Rectal smooth muscle tissue (tissue), 1 donor: ENCODE data around the gene GPHN.
"Not testable (repeated sequence)": the region's sequence is repeated elsewhere in the genome, so short reads cannot be mapped to it uniquely, and the experiment has no call there.

ENCODE experiments used
- H3K27ac ChIP-seq: one replicate; pipeline ENCODE4 v1.7.0; 2013; ENCODE audit warnings: low read depth, low read length, inconsistent platforms
- H3K27me3 ChIP-seq: one replicate; pipeline ENCODE4 v1.7.0; 2013; ENCODE audit warnings: low read length; ENCODE audit not compliant: control insufficient read depth, insufficient read depth
- H3K36me3 ChIP-seq: one replicate; pipeline ENCODE4 v1.7.0; 2013; ENCODE audit warnings: low read length; ENCODE audit not compliant: control insufficient read depth, insufficient read depth
- H3K4me1 ChIP-seq: one replicate; pipeline ENCODE4 v1.7.0; 2013; ENCODE audit warnings: low read length; ENCODE audit not compliant: control insufficient read depth, insufficient read depth
- H3K4me3 ChIP-seq: one replicate; pipeline ENCODE4 v1.7.0; 2013; ENCODE audit warnings: low read length
- H3K9ac ChIP-seq: one replicate; pipeline ENCODE4 v1.7.0; 2013; ENCODE audit warnings: low read length

GPHN gene

DNA sequence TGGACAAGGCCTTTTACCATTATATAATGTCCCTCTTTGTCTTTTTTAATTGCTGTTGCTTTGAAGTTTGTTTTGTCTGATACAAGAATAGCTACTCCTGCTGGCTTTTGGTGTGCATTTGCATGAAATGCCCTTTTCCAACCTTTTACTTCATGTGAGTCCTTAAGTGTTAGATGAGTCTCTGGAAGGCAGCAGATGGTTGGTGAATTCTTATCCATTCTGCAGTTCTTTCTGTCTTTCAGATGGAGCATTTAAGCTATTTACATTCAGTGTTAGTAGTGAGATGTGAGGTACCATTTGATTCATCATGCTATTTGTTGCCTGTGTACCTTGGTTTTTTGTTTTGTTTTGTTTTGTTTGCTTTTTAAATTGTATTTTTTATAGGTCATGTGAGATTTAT lies 208.3 kb downstream of the GPHN start:
- H3K27me3 ChIP-seq: no peaks in the 10 kb centered on the region
- H3K27ac ChIP-seq: no peak overlapping the region
- no peaks in the 10 kb centered on the region for H3K4me1 ChIP-seq
- H3K4me3 ChIP-seq: no peak overlapping the region
- no peak overlapping the region for H3K9ac ChIP-seq
- no peaks in the 10 kb centered on the region for H3K36me3 ChIP-seq

DNA sequence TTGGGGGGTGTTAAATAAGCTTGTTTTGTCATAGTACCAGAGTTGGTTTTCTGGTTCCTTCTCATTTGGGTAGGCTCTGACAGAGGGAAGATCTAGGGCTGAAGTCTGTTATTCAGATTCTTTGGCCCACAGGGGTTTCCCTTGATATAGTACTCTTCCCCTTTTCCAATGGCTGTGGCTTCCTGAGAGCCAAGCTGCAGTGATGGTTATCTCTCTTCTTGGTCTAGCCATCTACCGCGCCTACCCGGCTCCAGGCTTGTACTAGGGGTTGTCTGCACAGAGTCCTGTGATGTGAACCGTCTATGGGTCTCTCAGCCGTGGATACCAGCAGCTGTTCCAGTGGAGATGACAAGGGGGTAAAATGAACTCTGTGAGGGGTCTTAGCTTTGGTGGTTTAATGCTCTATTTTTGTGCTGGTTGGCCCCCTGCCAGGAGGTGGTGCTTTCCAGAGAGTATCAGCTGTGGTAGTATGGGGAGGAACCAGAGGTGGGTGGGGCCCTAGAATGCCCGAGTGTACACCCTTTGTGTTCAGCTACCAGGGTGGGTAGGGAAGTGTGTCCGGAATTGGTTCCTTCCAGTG lies 209.7 kb downstream of the GPHN start:
- Histone ChIP-seq H3K4me3 (no peak overlapping the region), H3K27me3 (no peaks in the 10 kb centered on the region), H3K27ac (no peak overlapping the region), H3K9ac (no peak overlapping the region), H3K4me1 (no peaks in the 10 kb centered on the region), H3K36me3 (no peaks in the 10 kb centered on the region)

DNA sequence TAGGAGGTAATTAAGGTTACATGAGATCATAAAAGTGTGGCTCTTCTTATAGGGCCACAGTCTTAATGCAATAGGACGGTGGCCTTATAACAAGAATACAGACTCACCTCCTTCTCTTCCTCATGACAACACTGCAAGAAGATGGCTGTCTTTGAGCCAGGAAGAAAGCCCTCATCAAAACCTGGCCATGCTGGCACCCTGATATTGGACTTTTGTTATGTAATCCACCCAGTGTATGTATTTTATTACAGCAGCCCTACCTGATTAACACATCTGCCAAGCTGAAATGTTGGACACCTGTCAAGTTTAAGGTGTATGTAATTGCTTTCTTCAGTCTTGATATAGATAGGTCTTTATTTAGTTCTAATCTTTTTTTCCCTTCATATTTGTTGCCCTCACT lies 217.0 kb downstream of the GPHN start:
- Histone ChIP-seq H3K4me1 (no peaks in the 10 kb centered on the region), H3K4me3 (no peak overlapping the region), H3K9ac (no peak overlapping the region), H3K36me3 (no peaks in the 10 kb centered on the region), H3K27me3 (no peaks in the 10 kb centered on the region), H3K27ac (no peak overlapping the region)

DNA sequence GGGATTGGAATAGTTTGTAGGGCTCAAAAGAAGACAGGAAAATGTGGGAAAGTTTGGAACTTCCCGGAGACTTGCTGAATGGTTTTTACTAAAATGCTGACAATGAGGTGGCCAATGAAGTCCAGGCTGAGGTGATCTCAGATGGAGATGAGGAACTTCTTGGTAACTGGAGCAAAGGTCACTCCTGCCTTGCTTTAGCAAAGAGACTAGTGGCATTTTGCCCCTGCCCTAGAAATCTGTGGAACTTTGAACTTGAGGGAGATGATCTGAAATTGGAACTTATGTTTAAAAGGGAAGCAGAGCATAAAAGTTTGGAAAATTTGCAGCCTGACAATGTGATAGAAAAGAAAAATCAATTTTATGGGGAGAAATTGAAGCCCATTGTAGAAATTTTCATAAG lies 223.4 kb downstream of the GPHN start:
- H3K27ac ChIP-seq, H3K4me1 ChIP-seq, H3K9ac ChIP-seq, H3K36me3 ChIP-seq, H3K27me3 ChIP-seq, H3K4me3 ChIP-seq: not testable (repeated sequence)

DNA sequence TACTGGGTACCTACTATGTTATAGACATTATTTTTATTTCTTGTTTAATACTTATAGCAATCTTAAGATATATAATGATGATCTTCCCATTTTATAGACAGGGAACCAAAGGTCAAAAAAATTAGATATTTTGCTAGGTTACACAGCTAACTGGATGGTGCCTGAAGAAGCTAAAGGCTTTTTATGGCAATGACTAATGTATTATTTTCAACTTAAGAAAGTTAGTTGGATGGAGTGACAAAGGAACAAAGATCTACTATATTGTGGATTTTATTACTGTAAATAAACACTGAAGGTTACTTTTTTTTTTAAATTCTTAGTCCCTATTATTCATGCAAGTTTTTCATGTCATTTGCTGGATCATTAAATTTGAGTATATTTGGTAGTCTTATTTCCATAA lies 227.9 kb downstream of the GPHN start:
- Histone ChIP-seq H3K4me1 (no peaks in the 10 kb centered on the region), H3K4me3 (no peak overlapping the region), H3K36me3 (no peaks in the 10 kb centered on the region), H3K9ac (no peak overlapping the region), H3K27ac (no peak overlapping the region), H3K27me3 (no peaks in the 10 kb centered on the region)

DNA sequence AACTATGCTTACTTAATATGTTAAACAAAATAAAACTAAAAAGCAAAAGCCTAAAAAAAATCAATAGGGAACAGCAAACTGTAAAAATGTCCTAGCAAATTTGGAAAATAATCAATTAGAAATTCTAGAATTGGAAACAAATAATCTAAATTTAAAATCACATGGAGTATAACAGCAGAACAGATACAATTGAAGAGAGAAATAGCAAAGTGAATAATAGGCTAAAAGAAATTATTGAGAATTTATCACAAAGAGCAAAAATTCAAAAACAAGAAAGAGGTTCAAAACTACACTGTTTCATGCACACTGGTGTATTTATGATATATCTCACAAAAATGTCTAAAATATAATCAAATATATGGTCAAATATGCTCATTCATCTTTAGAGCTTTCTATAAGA lies 231.9 kb downstream of the GPHN start:
- Histone ChIP-seq H3K36me3 (no peaks in the 10 kb centered on the region), H3K9ac (no peak overlapping the region), H3K27me3 (no peaks in the 10 kb centered on the region), H3K27ac (no peak overlapping the region), H3K4me3 (no peak overlapping the region), H3K4me1 (no peaks in the 10 kb centered on the region)

DNA sequence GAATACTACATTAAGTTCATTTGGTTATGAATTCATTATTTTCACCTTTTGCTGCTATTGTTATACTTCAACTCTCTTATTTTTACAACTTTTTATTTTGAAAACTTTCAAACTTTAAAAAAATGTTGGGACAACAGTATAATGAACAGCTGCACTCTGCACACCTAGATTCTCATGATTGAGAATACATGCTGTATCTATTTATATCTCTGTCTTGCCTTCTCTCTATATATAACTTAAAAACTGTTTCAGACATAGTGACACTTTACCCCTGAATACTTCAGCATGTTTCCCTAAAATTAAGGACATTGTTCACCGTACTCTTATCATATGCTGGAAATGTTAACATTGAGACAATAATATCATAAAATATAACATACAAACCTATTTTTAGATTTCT lies 237.1 kb downstream of the GPHN start:
- H3K36me3 ChIP-seq: no peaks in the 10 kb centered on the region
- no peak overlapping the region for H3K27ac ChIP-seq
- no peaks in the 10 kb centered on the region for H3K27me3 ChIP-seq
- no peak overlapping the region for H3K4me3 ChIP-seq
- H3K4me1 ChIP-seq: no peaks in the 10 kb centered on the region
- no peak overlapping the region for H3K9ac ChIP-seq

DNA sequence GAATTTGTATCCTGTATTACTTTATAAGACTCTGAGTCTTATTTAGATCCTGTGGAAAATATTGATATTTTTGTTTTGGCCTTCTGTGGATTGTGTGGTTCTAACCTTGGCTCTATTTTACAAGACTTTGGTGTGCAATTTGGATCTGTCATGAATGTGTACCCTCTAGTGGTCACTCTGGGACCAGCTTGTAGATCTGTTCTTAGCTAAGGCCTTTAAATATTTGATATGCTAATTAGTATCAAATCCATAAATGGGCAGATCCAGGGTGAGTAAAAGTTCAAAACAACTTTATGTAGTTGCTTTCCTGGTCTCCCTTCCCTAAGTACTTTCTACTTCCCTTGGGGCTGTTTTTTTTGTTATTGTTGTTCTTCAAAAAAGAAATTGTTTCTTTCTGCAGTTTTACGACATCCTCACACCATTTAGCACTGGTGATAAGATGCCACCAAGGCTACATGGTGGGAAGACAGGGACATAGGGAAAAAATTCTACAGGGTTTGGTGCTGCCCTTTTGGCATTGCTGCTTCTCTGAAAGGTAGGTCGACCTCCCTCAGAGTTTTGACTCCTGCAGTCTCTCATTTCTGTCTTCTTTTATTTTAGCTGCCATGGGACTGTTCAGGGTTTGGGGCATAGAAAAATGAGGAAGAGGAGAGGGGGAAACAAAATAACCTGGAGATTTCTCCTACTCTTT lies 238.5 kb downstream of the GPHN start:
- Histone ChIP-seq H3K27me3 (no peaks in the 10 kb centered on the region), H3K36me3 (no peaks in the 10 kb centered on the region), H3K4me1 (no peaks in the 10 kb centered on the region), H3K9ac (no peak overlapping the region), H3K27ac (no peak overlapping the region), H3K4me3 (no peak overlapping the region)

DNA sequence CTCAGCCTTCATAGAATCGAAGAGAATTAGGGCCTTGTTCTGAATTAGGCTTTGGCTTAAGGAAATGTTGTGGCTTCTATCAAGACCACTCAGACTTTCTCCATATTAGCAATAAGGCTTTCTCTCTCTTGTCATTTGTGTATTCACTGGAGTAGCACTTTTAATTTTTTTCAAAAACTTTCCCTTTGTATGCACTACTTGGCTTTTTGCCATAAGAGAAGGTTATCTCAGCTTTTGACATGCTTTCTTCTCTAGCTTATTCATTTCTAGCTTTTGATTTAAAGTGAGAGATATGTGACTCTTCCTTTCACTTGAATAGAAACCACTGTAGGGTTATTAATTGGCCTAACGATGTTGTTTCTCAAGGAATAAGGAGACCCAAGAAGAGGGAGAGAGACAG lies 244.2 kb downstream of the GPHN start:
- Histone ChIP-seq H3K36me3 (no peaks in the 10 kb centered on the region), H3K4me3 (no peak overlapping the region), H3K27ac (no peak overlapping the region), H3K4me1 (no peaks in the 10 kb centered on the region), H3K9ac (no peak overlapping the region), H3K27me3 (no peaks in the 10 kb centered on the region)

DNA sequence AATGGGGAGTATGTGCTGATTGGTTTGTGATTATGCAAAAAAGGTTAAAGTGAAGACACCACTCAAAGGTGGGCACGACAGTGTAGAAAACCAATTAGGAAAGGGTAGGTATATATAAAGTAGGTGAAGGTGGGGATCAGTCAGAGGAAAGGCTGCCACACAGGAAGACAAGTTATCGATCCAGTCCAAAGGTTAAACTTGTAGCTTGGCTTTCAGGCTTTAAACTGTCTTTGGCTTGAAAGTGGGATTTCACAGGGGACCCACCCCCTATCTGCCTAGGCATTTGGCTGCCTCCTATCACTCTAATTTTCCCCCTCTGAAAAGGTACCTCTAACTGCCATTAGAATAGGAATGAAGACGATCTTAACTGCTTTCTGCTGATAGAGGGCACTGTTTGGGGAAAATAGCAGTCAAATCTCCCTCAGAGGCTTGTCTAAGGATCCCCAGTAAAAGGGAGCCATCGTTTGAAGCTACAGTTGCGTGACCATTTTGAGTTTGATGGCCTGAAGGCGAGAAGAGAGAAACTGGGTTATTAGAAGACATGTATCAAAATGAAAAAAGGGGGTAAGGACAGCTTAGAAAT lies 250.2 kb downstream of the GPHN start:
- no peaks in the 10 kb centered on the region for H3K36me3 ChIP-seq
- H3K4me3 ChIP-seq: no peak overlapping the region
- no peak overlapping the region for H3K9ac ChIP-seq
- no peaks in the 10 kb centered on the region for H3K4me1 ChIP-seq
- no peaks in the 10 kb centered on the region for H3K27me3 ChIP-seq
- H3K27ac ChIP-seq: no peak overlapping the region

DNA sequence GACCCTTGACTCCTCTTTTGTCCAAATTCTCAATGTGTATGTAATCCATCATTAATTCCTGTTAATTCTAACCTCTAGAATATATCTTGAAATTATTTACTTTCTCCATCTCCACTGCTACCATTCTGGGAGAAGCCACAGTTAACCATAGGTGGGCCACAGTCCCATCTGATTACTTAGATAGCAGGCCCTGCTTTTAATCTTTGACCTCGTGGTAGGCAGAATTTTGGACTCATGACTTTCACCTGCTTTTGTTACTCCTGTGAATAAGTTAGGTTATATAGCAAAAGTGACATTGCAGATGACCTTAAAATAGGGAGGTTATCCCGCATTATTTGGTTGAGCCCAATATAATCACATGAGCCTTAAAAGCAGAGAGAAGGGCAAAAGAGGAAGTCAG lies 264.2 kb downstream of the GPHN start:
- H3K27me3 ChIP-seq: no peaks in the 10 kb centered on the region
- no peaks in the 10 kb centered on the region for H3K36me3 ChIP-seq
- no peak overlapping the region for H3K27ac ChIP-seq
- H3K4me1 ChIP-seq: no peaks in the 10 kb centered on the region
- no peak overlapping the region for H3K4me3 ChIP-seq
- H3K9ac ChIP-seq: no peak overlapping the region

DNA sequence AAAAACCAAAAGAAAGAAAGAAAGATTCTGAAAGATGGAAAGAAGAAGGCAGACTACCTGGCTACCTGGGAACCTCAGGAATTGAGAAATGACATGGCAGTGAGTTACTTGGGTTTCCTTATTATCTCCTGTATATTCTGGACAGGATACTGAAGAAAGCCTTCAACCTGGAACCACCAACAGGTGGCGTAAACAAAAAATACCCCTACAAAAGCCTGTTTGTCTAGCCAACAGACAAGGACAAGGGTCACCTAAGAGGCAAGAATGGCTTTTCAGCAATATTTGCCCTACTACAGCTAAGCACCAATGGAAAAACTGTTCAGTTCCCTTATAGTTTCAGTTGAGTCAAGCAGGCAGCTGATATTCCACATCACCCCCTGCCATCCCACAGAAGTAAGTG lies 274.9 kb downstream of the GPHN start:
- H3K27me3 ChIP-seq: no peaks in the 10 kb centered on the region
- no peak overlapping the region for H3K4me3 ChIP-seq
- H3K27ac ChIP-seq: no peak overlapping the region
- H3K36me3 ChIP-seq: no peaks in the 10 kb centered on the region
- no peaks in the 10 kb centered on the region for H3K4me1 ChIP-seq
- H3K9ac ChIP-seq: no peak overlapping the region

DNA sequence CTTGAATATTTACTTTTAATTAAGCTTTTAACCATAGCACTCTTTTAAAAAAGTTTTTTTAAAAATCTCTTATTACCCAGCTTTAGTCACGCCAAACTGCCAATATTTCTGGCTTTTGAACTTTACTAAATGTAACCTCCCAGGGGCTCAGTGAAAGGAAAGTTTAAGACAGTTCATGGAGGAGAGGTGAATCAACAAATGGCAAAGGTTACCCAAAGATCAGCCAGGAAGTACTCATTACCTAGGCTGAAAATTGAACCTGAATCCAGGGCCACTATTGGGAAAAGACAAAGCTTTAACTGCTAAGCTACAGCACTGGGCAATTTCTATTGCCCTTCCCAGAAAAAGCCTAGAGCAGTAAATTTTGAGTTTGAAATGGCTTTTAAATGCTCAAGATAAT lies 282.2 kb downstream of the GPHN start:
- Histone ChIP-seq H3K36me3 (no peaks in the 10 kb centered on the region), H3K27me3 (no peaks in the 10 kb centered on the region), H3K4me1 (no peaks in the 10 kb centered on the region), H3K27ac (no peak overlapping the region), H3K4me3 (no peak overlapping the region), H3K9ac (no peak overlapping the region)
